ENCODE results near the gene ZC2HC1C. TPM values are rescaled to one million over a fixed set of nuclear protein-coding genes. Genes with fewer than 3 reads are reported as not detected.
A peak's percentile ranks its signal among the peaks of the same experiment; 100 is the strongest.

ZC2HC1C gene
- polyA plus RNA-seq, 4 donors: 3.4 to 15.9 (median 6.1) TPM

- Histone ChIP-seq H3K4me1 (ENCODE audit: control insufficient read depth in 3 of 3, insufficient read depth in 2 of 3, low read depth in 1 of 3, low read length in 2 of 3) (peaks cover 0 to 18% (median 2%) of the 10 kb centered on the region in 3 donors), H3K27me3 (ENCODE audit: control insufficient read depth in 3 of 3, insufficient read depth in 3 of 3, low read length in 3 of 3) (no peaks in the 10 kb centered on the region), H3K27ac (ENCODE audit: low read depth in 1 of 3, low read length in 2 of 3) (peak overlapping the region; percentile 95 to 98 (median 95)), H3K36me3 (ENCODE audit: control insufficient read depth in 3 of 3, insufficient read depth in 2 of 3, low read depth in 1 of 3, low read length in 3 of 3) (no peaks in the 10 kb centered on the region), H3K9me3 (ENCODE audit: control insufficient read depth in 2 of 2, insufficient read depth in 1 of 2, low read depth in 1 of 2, low read length in 1 of 2) (no peaks in the 10 kb centered on the region), H3K4me3 (ENCODE audit: low read depth in 1 of 3, low read length in 3 of 3) (peak overlapping the region in 1 of 3 donors; percentile 61)
- DNase-seq: no peak
- no peak for FAIRE-seq
- WGBS, 3 donors: 45 to 77% (median 56%) methylated on average over 9 of the region's 9 CpGs
Observed at GRCh38 chr14:75070383-75070782, 942 bp downstream of the ZC2HC1C start.

- FAIRE-seq: no peak
- H3K36me3 ChIP-seq (ENCODE audit: control insufficient read depth in 3 of 3, insufficient read depth in 2 of 3, low read depth in 1 of 3, low read length in 3 of 3): peaks cover 0 to 7% (median 4%) of the 10 kb centered on the region in 3 donors
- no peak for DNase-seq
- H3K4me1 ChIP-seq (ENCODE audit: control insufficient read depth in 3 of 3, insufficient read depth in 2 of 3, low read depth in 1 of 3, low read length in 2 of 3): peaks cover 0 to 5% (median 0%) of the 10 kb centered on the region in 3 donors
- no peaks in the 10 kb centered on the region for H3K27me3 ChIP-seq (ENCODE audit: control insufficient read depth in 3 of 3, insufficient read depth in 3 of 3, low read length in 3 of 3)
- H3K4me3 ChIP-seq (ENCODE audit: low read depth in 1 of 3, low read length in 3 of 3): no peak overlapping the region
- no peak overlapping the region for H3K27ac ChIP-seq (ENCODE audit: low read depth in 1 of 3, low read length in 2 of 3)
- H3K9me3 ChIP-seq (ENCODE audit: control insufficient read depth in 2 of 2, insufficient read depth in 1 of 2, low read depth in 1 of 2, low read length in 1 of 2): no peaks in the 10 kb centered on the region
Observed at GRCh38 chr14:75077794-75078193, 8.4 kb downstream of the ZC2HC1C start.

- H3K36me3 ChIP-seq (ENCODE audit: control insufficient read depth in 3 of 3, insufficient read depth in 2 of 3, low read depth in 1 of 3, low read length in 3 of 3): peaks cover 6 to 17% (median 8%) of the 10 kb centered on the region in 3 donors
- no peaks in the 10 kb centered on the region for H3K9me3 ChIP-seq (ENCODE audit: control insufficient read depth in 2 of 2, insufficient read depth in 1 of 2, low read depth in 1 of 2, low read length in 1 of 2)
- peaks cover 0 to 5% (median 0%) of the 10 kb centered on the region in 3 donors for H3K4me1 ChIP-seq (ENCODE audit: control insufficient read depth in 3 of 3, insufficient read depth in 2 of 3, low read depth in 1 of 3, low read length in 2 of 3)
- no peak overlapping the region for H3K27ac ChIP-seq (ENCODE audit: low read depth in 1 of 3, low read length in 2 of 3)
- H3K4me3 ChIP-seq (ENCODE audit: low read depth in 1 of 3, low read length in 3 of 3): no peak overlapping the region
- DNase-seq (no peak), FAIRE-seq (no peak)
- WGBS, 3 donors: 44 to 62% (median 48%) methylated on average over 4 of the region's 4 CpGs
- H3K27me3 ChIP-seq (ENCODE audit: control insufficient read depth in 3 of 3, insufficient read depth in 3 of 3, low read length in 3 of 3): no peaks in the 10 kb centered on the region
Observed at GRCh38 chr14:75079521-75079920, 10.1 kb downstream of the ZC2HC1C start.

- Histone ChIP-seq H3K4me3 (ENCODE audit: low read depth in 1 of 3, low read length in 3 of 3) (no peak overlapping the region), H3K36me3 (ENCODE audit: control insufficient read depth in 3 of 3, insufficient read depth in 2 of 3, low read depth in 1 of 3, low read length in 3 of 3) (peaks cover 10 to 34% (median 15%) of the 10 kb centered on the region in 3 donors), H3K27ac (ENCODE audit: low read depth in 1 of 3, low read length in 2 of 3) (peak overlapping the region in 1 of 3 donors; percentile 40), H3K27me3 (ENCODE audit: control insufficient read depth in 3 of 3, insufficient read depth in 3 of 3, low read length in 3 of 3) (no peaks in the 10 kb centered on the region), H3K4me1 (ENCODE audit: control insufficient read depth in 3 of 3, insufficient read depth in 2 of 3, low read depth in 1 of 3, low read length in 2 of 3) (peaks cover 0 to 5% (median 0%) of the 10 kb centered on the region in 3 donors), H3K9me3 (ENCODE audit: control insufficient read depth in 2 of 2, insufficient read depth in 1 of 2, low read depth in 1 of 2, low read length in 1 of 2) (no peaks in the 10 kb centered on the region)
- FAIRE-seq (no peak), DNase-seq (no peak)
- WGBS, 3 donors: 61 to 85% (median 73%) methylated on average over 2 of the region's 2 CpGs
Observed at GRCh38 chr14:75081660-75082229, 12.3 kb downstream of the ZC2HC1C start.

- FAIRE-seq: no peak
- peaks cover 15 to 41% (median 23%) of the 10 kb centered on the region in 3 donors for H3K36me3 ChIP-seq (ENCODE audit: control insufficient read depth in 3 of 3, insufficient read depth in 2 of 3, low read depth in 1 of 3, low read length in 3 of 3)
- H3K9me3 ChIP-seq (ENCODE audit: control insufficient read depth in 2 of 2, insufficient read depth in 1 of 2, low read depth in 1 of 2, low read length in 1 of 2): no peaks in the 10 kb centered on the region
- no peaks in the 10 kb centered on the region for H3K27me3 ChIP-seq (ENCODE audit: control insufficient read depth in 3 of 3, insufficient read depth in 3 of 3, low read length in 3 of 3)
- H3K4me3 ChIP-seq (ENCODE audit: low read depth in 1 of 3, low read length in 3 of 3): no peak overlapping the region
- DNase-seq: no peak
- WGBS, 3 donors: 78 to 85% (median 85%) methylated on average over 1 of the region's 1 CpG
- peaks cover 0 to 5% (median 0%) of the 10 kb centered on the region in 3 donors for H3K4me1 ChIP-seq (ENCODE audit: control insufficient read depth in 3 of 3, insufficient read depth in 2 of 3, low read depth in 1 of 3, low read length in 2 of 3)
- H3K27ac ChIP-seq (ENCODE audit: low read depth in 1 of 3, low read length in 2 of 3): no peak overlapping the region
Observed at GRCh38 chr14:75083271-75083670, 13.8 kb downstream of the ZC2HC1C start.

GRCh38 chr14:75084513-75084912 is 15.1 kb downstream of the ZC2HC1C start:
- H3K4me1 ChIP-seq (ENCODE audit: control insufficient read depth in 3 of 3, insufficient read depth in 2 of 3, low read depth in 1 of 3, low read length in 2 of 3): peaks cover 0 to 5% (median 0%) of the 10 kb centered on the region in 3 donors
- 15 to 53% (median 29%) methylated on average over 5 of the region's 5 CpGs for WGBS, 3 donors
- no peaks in the 10 kb centered on the region for H3K27me3 ChIP-seq (ENCODE audit: control insufficient read depth in 3 of 3, insufficient read depth in 3 of 3, low read length in 3 of 3)
- DNase-seq: peak; percentile 29 to 66
- H3K4me3 ChIP-seq (ENCODE audit: low read depth in 1 of 3, low read length in 3 of 3): no peak overlapping the region
- H3K36me3 ChIP-seq (ENCODE audit: control insufficient read depth in 3 of 3, insufficient read depth in 2 of 3, low read depth in 1 of 3, low read length in 3 of 3): peaks cover 15 to 49% (median 24%) of the 10 kb centered on the region in 3 donors
- no peak for FAIRE-seq
- H3K9me3 ChIP-seq (ENCODE audit: control insufficient read depth in 2 of 2, insufficient read depth in 1 of 2, low read depth in 1 of 2, low read length in 1 of 2): no peaks in the 10 kb centered on the region
- no peak overlapping the region for H3K27ac ChIP-seq (ENCODE audit: low read depth in 1 of 3, low read length in 2 of 3)

- 84 to 93% (median 90%) methylated on average over 2 of the region's 2 CpGs for WGBS, 3 donors
Observed at GRCh38 chr14:75088153-75088552, 18.7 kb downstream of the ZC2HC1C start.

GRCh38 chr14:75088566-75089373 is 19.3 kb downstream of the ZC2HC1C start:
- FAIRE-seq (no peak), DNase-seq (peak; percentile 72)
- H3K27me3 ChIP-seq (ENCODE audit: control insufficient read depth in 3 of 3, insufficient read depth in 3 of 3, low read length in 3 of 3): no peaks in the 10 kb centered on the region
- no peaks in the 10 kb centered on the region for H3K4me1 ChIP-seq (ENCODE audit: control insufficient read depth in 3 of 3, insufficient read depth in 2 of 3, low read depth in 1 of 3, low read length in 2 of 3)
- H3K36me3 ChIP-seq (ENCODE audit: control insufficient read depth in 3 of 3, insufficient read depth in 2 of 3, low read depth in 1 of 3, low read length in 3 of 3): peaks cover 15 to 57% (median 25%) of the 10 kb centered on the region in 3 donors
- H3K9me3 ChIP-seq (ENCODE audit: control insufficient read depth in 2 of 2, insufficient read depth in 1 of 2, low read depth in 1 of 2, low read length in 1 of 2): no peaks in the 10 kb centered on the region
- H3K4me3 ChIP-seq (ENCODE audit: low read depth in 1 of 3, low read length in 3 of 3): no peak overlapping the region
- no peak overlapping the region for H3K27ac ChIP-seq (ENCODE audit: low read depth in 1 of 3, low read length in 2 of 3)
- WGBS, 3 donors: 58 to 68% (median 68%) methylated on average over 7 of the region's 7 CpGs

More at GRCh38 chr14:75088153-75088552, 18.7 kb downstream of the ZC2HC1C start:
- no peak for DNase-seq
- H3K4me1 ChIP-seq (ENCODE audit: control insufficient read depth in 3 of 3, insufficient read depth in 2 of 3, low read depth in 1 of 3, low read length in 2 of 3): no peaks in the 10 kb centered on the region
- peaks cover 15 to 62% (median 23%) of the 10 kb centered on the region in 3 donors for H3K36me3 ChIP-seq (ENCODE audit: control insufficient read depth in 3 of 3, insufficient read depth in 2 of 3, low read depth in 1 of 3, low read length in 3 of 3)
- no peak overlapping the region for H3K4me3 ChIP-seq (ENCODE audit: low read depth in 1 of 3, low read length in 3 of 3)
- no peak overlapping the region for H3K27ac ChIP-seq (ENCODE audit: low read depth in 1 of 3, low read length in 2 of 3)
- no peaks in the 10 kb centered on the region for H3K27me3 ChIP-seq (ENCODE audit: control insufficient read depth in 3 of 3, insufficient read depth in 3 of 3, low read length in 3 of 3)
- FAIRE-seq: no peak
- H3K9me3 ChIP-seq (ENCODE audit: control insufficient read depth in 2 of 2, insufficient read depth in 1 of 2, low read depth in 1 of 2, low read length in 1 of 2): no peaks in the 10 kb centered on the region

Data from small intestine (tissue), 7 donors.